Thymus (tissue), 11 donors: ENCODE results near the gene CROCC2. TPM values are rescaled to one million over a fixed set of nuclear protein-coding genes. Genes with fewer than 3 reads are reported as not detected.

Experiments used
- DNase-seq, 9 donors: peaks; one replicate each; pipeline ENCODE4 v3.0.0-alpha.2; 2013; ENCODE audit warnings: low spot score in 9 of 9, low read depth in 6 of 9, missing footprints in 1 of 9
- H3K27ac ChIP-seq, 2 donors: one replicate each; pipeline ENCODE4 v1.5.1; 2013; ENCODE audit warnings: control low read depth in 1 of 2, low read depth in 1 of 2, low read length in 1 of 2, mild to moderate bottlenecking in 1 of 2, moderate library complexity in 1 of 2
- H3K27me3 ChIP-seq, 2 donors: one replicate each; pipeline ENCODE4 v1.5.1; 2013; ENCODE audit warnings: low read length in 1 of 2; ENCODE audit not compliant: control insufficient read depth in 2 of 2, insufficient read depth in 1 of 2
- H3K36me3 ChIP-seq, 2 donors: one replicate each; pipeline ENCODE4 v1.5.1; 2013; ENCODE audit warnings: low read length in 1 of 2, mild to moderate bottlenecking in 1 of 2, moderate library complexity in 1 of 2; ENCODE audit not compliant: control insufficient read depth in 2 of 2, insufficient read depth in 2 of 2
- H3K4me1 ChIP-seq, 2 donors: one replicate each; pipeline ENCODE4 v1.5.1; 2013; ENCODE audit warnings: low read length in 2 of 2; ENCODE audit not compliant: control insufficient read depth in 2 of 2, insufficient read depth in 2 of 2
- H3K4me3 ChIP-seq, 2 donors: one replicate each; pipeline ENCODE4 v1.5.1; 2013; ENCODE audit warnings: low read length in 2 of 2, control low read depth in 1 of 2, mild to moderate bottlenecking in 1 of 2
- H3K9me3 ChIP-seq, 2 donors: one replicate each; pipeline ENCODE4 v1.5.1; 2013; ENCODE audit warnings: low read length in 1 of 2, mild to moderate bottlenecking in 1 of 2; ENCODE audit not compliant: control insufficient read depth in 2 of 2, insufficient read depth in 1 of 2
- WGBS: extraction: QIAGEN DNeasy Blood & Tissue Kit; methylation state at CpG from one replicate; pipeline ENCODE4 v1.1.7; 2013; 5-methylcytosine and 5-hydroxymethylcytosine counted together
- polyA plus RNA-seq: library from polyadenylated mRNA; stranded (reverse); fragments of 200-250 nt; gene quantifications from one replicate; pipeline ENCODE4 v1.2.3, GENCODE V29; 2013
- total RNA-seq: library from RNA; stranded (reverse); fragments of 120-200 nt; gene quantifications from one replicate; pipeline ENCODE4 v1.2.4, GENCODE V29; 2013
- donor health status: healthy.

The CROCC2 gene
- total and polyA plus RNA-seq, 2 donors: 0.02 TPM; not detected in 1

DNA sequence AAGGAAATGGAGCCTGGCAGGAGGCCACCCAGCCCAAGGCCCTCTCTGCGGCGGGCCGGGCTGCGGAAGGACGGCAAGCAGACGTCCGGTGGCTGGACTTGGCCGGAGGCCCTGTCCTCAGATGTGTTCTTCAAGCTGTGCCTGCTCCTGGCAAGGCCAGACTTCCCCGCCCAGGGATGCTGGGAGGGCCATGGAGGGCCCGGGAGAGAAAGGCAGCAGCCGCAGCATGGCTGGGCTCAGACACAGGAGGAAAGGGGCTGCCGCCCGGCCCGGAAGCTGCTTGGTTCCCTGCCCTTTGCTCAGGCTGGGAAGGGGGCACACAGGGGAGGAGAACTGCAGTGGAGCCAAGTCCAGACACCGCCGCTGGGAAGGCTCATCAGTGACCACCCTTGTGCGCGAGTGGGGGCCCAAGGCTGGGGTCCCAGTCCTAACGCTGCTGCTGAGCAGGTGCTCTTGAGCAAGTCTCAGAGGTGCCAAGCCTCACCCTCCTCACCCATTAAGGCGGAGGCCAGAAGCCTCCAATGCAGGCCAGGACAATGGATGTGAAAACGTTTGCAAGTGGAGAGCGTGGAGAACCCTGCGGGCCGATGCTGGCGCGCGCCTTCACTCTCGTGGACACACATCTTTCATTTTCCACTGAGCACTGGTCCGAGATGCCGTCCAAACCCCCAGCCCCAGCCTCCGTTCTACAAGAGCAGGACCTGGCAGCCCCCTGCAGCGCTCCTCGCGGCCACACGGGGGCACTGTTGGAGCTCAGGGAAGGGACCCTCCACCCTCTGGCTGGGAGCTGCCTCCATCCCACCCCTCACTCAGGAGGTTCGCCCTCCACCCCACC, 7.9 kb downstream of the CROCC2 start:
- peak in 7 of 9 donors; percentile 13 to 64 (median 37) for DNase-seq
- H3K27me3 ChIP-seq: peaks cover 19 to 48% of the 10 kb centered on the region in 2 donors
- H3K36me3 ChIP-seq: no peaks in the 10 kb centered on the region
- no peak overlapping the region for H3K27ac ChIP-seq
- H3K9me3 ChIP-seq: no peaks in the 10 kb centered on the region
- H3K4me3 ChIP-seq: no peak overlapping the region
- 55% methylated on average over 36 of the region's 36 CpGs for WGBS
- H3K4me1 ChIP-seq: peaks cover 0 to 4% of the 10 kb centered on the region in 2 donors

DNA sequence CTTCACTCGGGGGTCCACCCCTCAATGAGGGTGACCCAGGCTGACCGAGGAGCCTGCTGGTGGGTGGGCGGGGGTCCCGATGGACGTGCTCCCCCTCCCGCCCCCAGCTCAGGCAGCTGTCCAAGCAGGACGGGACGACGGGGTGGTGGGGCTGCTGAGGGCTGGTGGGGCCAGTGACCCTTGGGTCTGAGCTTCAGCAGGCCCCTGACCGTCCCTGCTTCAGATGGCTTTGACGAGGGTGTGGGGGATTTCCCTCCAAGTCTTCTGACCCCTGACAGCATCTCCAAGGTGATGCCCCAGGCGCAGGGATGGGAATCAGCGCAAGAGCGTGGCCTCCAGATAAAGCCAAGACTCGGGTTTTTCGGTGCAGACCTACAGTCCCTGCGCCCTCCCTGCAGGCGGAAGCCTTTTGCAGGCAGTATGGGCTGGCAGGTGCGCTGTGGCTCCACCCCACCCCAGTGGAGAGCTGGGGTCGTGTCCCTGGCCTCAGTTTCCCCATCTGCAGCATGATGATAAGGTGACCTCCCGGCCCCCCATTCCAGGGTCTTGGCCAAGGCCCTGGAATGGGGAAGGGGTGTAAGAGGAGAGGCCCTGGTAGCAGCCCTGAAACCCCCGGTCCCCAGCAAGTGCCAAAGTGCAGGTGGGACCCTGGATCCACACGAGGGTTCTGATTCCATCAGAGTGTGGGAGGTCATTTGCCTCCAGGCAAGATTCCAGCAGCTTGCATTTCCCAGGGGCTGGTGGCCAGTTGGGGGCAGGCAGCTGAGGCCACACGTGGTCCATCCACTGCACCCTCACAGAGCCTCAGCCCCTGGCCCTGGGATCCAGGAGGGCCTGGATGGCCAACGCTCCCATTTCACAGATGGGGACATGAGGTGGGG, 8.7 kb downstream of the CROCC2 start:
- Histone ChIP-seq H3K27me3 (peaks cover 19 to 48% of the 10 kb centered on the region in 2 donors), H3K4me1 (peaks cover 0 to 4% of the 10 kb centered on the region in 2 donors), H3K9me3 (no peaks in the 10 kb centered on the region), H3K27ac (no peak overlapping the region), H3K4me3 (no peak overlapping the region), H3K36me3 (no peaks in the 10 kb centered on the region)
- DNase-seq: no peak
- 68% methylated on average over 25 of the region's 25 CpGs for WGBS

DNA sequence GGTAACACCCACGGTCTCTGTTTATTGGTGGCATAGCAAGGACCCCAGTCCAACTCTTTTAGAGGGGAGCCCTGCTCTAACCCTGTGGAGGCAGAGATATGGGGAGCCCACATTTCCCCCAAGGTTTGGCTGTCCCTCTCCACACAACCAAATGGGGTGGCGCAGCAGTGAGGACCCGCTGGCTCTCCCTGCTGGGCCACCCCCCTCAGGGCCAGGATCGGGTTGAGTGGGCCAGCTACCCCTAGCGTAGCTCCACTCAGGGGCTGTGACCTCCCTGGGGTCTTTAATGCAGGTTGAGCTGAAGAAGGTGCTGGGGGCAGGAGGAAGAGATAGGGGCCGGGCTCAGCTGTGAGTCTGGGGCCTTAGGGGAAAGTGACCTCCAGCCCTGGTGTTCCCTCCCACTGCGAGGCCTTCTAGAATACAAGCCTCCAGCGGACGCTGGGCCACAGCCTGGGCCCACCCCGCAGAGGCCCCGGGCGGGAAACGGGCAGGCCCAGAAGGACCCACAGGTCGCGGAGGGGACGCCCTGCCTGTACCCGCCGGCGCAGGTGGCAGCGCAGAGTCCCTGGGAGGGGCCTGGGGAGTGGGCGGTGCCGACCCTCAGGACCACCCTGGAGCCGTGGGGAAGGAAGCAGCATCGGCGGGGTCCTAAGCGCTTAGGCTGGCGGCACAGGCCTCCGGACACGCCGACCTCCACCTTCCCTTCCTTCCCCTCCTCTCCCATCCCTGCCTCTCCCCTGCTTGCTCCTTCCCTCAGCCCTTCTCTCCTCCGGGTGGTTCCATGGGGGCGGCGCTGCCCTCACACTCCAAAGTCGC, 9.6 kb downstream of the CROCC2 start:
- Histone ChIP-seq H3K4me1 (peaks cover 0 to 4% of the 10 kb centered on the region in 2 donors), H3K9me3 (no peaks in the 10 kb centered on the region), H3K27me3 (peaks cover 19 to 48% of the 10 kb centered on the region in 2 donors), H3K4me3 (no peak overlapping the region), H3K27ac (no peak overlapping the region), H3K36me3 (no peaks in the 10 kb centered on the region)
- DNase-seq: peak in 1 of 9 donors; percentile 8
- 20% methylated on average over 34 of the region's 34 CpGs for WGBS

DNA sequence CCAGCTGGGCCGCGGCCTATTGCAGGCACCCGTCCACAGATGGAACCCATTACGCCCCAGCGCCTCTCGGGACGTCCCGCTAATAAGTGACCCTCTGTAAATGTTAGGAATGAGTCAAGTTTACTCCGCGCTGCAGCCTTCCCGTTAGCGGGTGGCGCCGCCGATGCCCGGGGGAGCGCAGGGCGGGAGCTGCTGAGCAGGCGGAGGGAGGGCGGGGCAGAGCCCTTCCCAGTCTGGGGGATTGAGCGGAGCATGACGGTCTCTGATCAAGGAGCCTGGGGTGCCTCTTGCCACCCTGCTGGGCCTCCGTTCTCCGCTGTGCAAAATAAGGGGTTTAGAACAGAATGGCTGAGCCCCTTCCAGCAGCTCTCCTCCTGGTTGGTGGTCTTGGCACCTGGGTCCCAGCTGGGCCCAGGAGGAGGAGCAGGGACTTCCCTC, 10.5 kb downstream of the CROCC2 start:
- no peaks in the 10 kb centered on the region for H3K9me3 ChIP-seq
- no peak overlapping the region for H3K27ac ChIP-seq
- H3K4me3 ChIP-seq: no peak overlapping the region
- no peaks in the 10 kb centered on the region for H3K36me3 ChIP-seq
- peaks cover 0 to 4% of the 10 kb centered on the region in 2 donors for H3K4me1 ChIP-seq
- DNase-seq: peak in 1 of 9 donors; percentile 8
- WGBS: 17% methylated on average over 24 of the region's 24 CpGs
- peaks cover 19 to 48% of the 10 kb centered on the region in 2 donors for H3K27me3 ChIP-seq

DNA sequence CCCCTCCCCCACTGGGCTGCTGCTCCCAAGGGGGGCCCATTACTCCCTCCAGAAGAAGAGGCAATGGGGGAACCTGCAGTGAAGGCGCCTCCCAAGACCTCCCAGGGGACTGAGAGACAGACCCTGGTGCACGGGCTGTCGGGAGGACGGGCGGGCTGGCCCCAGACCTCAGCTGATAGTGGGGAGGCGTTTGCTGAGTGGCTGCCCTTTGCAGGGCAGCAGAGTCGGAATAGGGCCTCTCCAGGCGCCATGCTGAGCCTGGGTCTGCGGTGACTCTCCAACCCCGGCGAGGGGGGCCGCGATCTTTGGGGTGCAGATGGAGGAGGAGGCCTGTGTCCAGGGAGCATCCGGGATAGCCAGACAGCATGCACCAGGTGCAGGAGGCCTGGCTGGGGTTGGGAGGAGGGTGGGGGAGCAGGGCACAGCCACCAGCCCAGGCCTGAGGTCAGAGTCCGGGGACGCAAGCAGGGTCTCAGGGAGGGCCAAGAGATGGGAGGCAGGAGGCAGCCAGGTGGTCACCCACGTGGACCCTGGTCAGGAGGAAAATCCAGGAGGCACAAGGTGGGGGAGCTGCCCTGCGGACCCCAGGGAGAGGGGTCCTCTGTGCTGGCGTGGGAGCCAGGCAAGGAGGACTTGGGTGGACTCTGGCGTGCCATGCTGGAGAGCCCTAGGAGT, 11.0 kb downstream of the CROCC2 start:
- Histone ChIP-seq H3K27me3 (peaks cover 18 to 48% of the 10 kb centered on the region in 2 donors), H3K27ac (no peak overlapping the region), H3K36me3 (no peaks in the 10 kb centered on the region), H3K9me3 (no peaks in the 10 kb centered on the region), H3K4me3 (no peak overlapping the region), H3K4me1 (peaks cover 0 to 4% of the 10 kb centered on the region in 2 donors)
- WGBS: 97% methylated on average over 20 of the region's 20 CpGs
- DNase-seq: no peak

DNA sequence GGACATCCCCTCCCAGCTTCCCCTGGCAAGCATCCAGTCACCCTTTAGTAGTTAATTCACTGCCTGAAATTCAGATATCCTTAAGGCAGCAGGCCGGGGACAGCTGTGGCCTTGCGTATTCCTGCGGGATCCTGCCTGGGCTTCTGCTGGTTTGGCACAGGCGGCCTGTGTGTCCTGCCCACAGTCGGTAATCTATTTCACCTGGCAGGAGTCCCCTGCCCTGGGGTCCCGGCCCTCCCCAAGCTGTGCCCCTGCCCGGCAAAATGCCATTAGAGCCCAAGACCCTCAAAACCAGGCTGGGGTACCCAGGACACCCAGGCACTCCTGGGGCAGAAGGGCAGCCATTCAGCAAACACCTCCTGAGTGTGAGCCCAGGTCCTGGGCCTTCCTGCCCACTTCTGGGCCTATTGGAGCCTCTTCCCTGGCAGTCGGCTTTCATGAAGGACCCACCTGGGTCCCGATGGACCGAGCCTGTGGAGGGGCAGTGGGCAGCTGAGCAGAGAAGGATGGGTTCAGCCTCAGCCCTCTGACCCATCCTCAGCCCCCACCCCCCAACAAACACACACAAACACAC, 11.6 kb downstream of the CROCC2 start:
- Histone ChIP-seq H3K9me3 (no peaks in the 10 kb centered on the region), H3K36me3 (no peaks in the 10 kb centered on the region), H3K4me3 (no peak overlapping the region), H3K27me3 (peaks cover 16 to 48% of the 10 kb centered on the region in 2 donors), H3K27ac (no peak overlapping the region), H3K4me1 (peaks cover 0 to 4% of the 10 kb centered on the region in 2 donors)
- 96% methylated on average over 10 of the region's 10 CpGs for WGBS
- no peak for DNase-seq

DNA sequence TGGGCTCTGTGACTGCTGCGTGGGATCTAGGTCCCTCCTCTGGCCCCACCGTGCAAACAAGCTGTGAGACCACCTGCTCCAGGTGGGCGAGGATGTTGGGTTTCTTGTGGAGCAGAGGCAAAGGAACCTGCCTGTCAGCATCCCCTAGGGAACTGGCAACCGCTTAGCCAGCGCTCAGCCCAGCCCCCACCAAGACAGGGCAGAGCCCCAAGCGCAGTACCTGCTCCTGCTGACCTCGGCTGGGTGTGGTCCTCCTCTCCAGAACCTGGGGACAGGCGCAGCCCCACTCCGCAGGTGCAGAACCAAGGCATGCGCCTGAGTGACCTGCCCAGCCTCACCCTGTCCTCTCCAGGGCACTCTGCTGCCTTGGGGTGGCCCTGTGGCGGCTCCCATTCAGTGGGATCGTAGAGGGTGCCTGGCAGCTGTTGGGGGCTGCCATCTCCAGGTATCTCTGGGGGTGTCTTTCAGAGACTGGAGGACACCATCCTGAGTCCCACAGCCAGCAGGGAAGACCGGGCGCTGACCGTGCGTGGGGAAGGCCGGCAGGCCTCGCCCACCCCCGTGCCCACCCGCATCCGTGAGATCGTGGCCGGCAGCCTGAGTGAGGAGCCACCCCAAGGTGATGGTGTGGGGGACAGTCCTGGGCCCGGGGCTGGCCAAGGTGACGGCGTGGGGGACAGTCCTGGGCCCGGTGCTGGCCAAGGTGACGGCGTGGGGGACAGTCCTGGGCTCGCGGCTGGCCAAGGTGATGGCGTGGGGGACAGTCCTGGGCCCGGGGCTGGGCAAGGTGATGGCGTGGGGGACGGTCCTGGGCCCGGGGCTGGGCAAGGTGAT, 12.3 kb downstream of the CROCC2 start:
- 95% methylated on average over 36 of the region's 36 CpGs for WGBS
- H3K27ac ChIP-seq: no peak overlapping the region
- no peak overlapping the region for H3K4me3 ChIP-seq
- DNase-seq: no peak
- H3K4me1 ChIP-seq: peaks cover 0 to 4% of the 10 kb centered on the region in 2 donors
- H3K36me3 ChIP-seq: no peaks in the 10 kb centered on the region
- no peaks in the 10 kb centered on the region for H3K9me3 ChIP-seq
- H3K27me3 ChIP-seq: peaks cover 16 to 46% of the 10 kb centered on the region in 2 donors
